HepG2 (cell line): Measurements from ENCODE around the gene LIPT2.

Experiments used
- BRCA1 ChIP-seq: sonication (generic); formaldehyde crosslinking; IDR thresholded peaks from 2 replicates; pipeline ENCODE4 v1.4.0; 2020; ENCODE audit warnings: missing genetic modification reagents
- EP300 ChIP-seq, 3 experiments: sonication (generic) in 1 of 3; formaldehyde crosslinking in 1 of 3; IDR thresholded peaks; 2 replicates each; pipeline versions ENCODE4 v1.5.1 to v1.6.1; 2011 to 2020; ENCODE audit warnings: low read depth in 2 of 3, low read length in 2 of 3, borderline replicate concordance in 1 of 3, improper control_type of control experiment in 1 of 3, mild to moderate bottlenecking in 1 of 3, missing genetic modification reagents in 1 of 3, moderate library complexity in 1 of 3
- MIER2 ChIP-seq: IDR thresholded peaks from 2 replicates; pipeline ENCODE4 v1.6.1; 2016; ENCODE audit warnings: missing biosample characterization, missing genetic modification reagents
- MLXIP ChIP-seq: sonication (generic); formaldehyde crosslinking; IDR thresholded peaks from 2 replicates; pipeline ENCODE4 v1.9.0; 2021; ENCODE audit warnings: missing genetic modification reagents, borderline replicate concordance
- POLR2A ChIP-seq, 2 experiments: IDR thresholded peaks; 2 replicates each; pipeline ENCODE4 v1.6.1; 2011; ENCODE audit warnings: low read depth in 2 of 2, low read length in 2 of 2, mild to moderate bottlenecking in 1 of 2, moderate library complexity in 1 of 2; ENCODE audit not compliant: insufficient read depth in 1 of 2
- TAF15 ChIP-seq: fragments of 200-400 bp; formaldehyde crosslinking; IDR thresholded peaks from one replicate; pipeline ENCODE4 v1.6.1; 2018; ENCODE audit warnings: mild to moderate bottlenecking, low read depth, low read length; ENCODE audit not compliant: poor library complexity, severe bottlenecking
- ZNF136 ChIP-seq: sonication (generic); formaldehyde crosslinking; IDR thresholded peaks from 2 replicates; pipeline ENCODE4 v1.8.1; 2022; ENCODE audit warnings: low read depth, mild to moderate bottlenecking, moderate library complexity, missing genetic modification reagents
- ZNF572 ChIP-seq: sonication (generic); formaldehyde crosslinking; IDR thresholded peaks from 2 replicates; pipeline ENCODE4 v1.5.1; 2020; ENCODE audit warnings: mild to moderate bottlenecking, missing genetic modification reagents

DNA sequence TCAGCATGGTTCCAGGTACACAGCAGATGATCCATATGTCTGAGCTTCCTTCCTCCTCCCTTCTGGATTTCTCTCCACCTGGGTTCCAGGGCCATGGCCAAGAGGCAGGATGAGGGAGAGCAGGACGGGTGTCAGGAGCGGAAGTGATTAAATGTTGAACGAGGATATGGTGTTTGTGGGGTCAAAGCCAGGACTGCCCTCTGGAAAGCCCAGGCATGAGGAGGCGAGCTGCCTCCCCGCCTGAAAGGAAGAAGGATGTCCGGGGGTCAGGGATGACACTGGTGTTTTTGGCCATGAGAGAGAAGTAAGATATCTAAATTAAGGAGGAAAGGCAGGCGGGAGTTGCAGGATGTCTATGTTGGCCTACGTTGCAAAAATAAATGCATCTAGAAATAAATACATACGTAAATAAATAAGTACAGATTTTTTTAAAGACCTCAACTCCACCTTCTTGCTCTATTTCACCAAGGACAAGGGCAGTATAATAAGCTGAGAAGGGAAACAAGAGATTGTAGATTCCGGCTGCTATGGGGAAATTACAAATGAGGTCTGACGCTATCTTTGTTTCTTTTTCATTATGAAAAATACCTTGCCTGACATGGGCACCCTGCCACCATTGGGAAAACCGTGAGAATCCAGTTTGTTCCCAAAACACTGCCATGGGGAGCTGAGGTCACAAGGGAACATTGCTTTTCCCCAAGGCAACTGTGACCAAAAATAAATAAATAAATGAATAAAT is 27.6 kb upstream of the LIPT2 start:
- TF ChIP-seq MLXIP (CRISPR knock-in tag) (no peak), ZNF572 (CRISPR knock-in tag) (no peak), MIER2 (CRISPR knock-in tag) (no peak), BRCA1 (CRISPR knock-in tag) (no peak), TAF15 (no peak), POLR2A (IDR thresholded peaks at IDR 0.05; ENCODE audit: insufficient read depth in 1 of 2, low read depth in 2 of 2, low read length in 2 of 2) (no peak), ZNF136 (no peak), EP300 (IDR thresholded peaks at IDR 0.05; ENCODE audit: low read depth in 2 of 2, low read length in 2 of 2) (no peak), EP300 (CRISPR knock-in tag; IDR thresholded peaks at IDR 0.05; ENCODE audit: borderline replicate concordance) (no peak)
